Parathyroid adenoma (tissue), 2 donors: ENCODE data around the gene ATXN10.

Source experiments
- H2AFZ ChIP-seq: fragments of 300-600 bp; sonication (generic); one replicate; pipeline ENCODE4 v1.7.0; 2017; ENCODE audit warnings: antibody characterized with exemption, mild to moderate bottlenecking
- H3K27ac ChIP-seq: fragments of 300-600 bp; sonication (generic); one replicate; pipeline ENCODE4 v1.7.0; 2017
- H3K27me3 ChIP-seq: fragments of 300-600 bp; sonication (generic); one replicate; pipeline ENCODE4 v1.7.0; 2017; ENCODE audit warnings: low read length; ENCODE audit not compliant: control insufficient read depth, insufficient read depth
- H3K36me3 ChIP-seq: fragments of 300-600 bp; sonication (generic); one replicate; pipeline ENCODE4 v1.7.0; 2017; ENCODE audit warnings: low read length; ENCODE audit not compliant: control insufficient read depth, insufficient read depth
- H3K4me1 ChIP-seq: fragments of 300-600 bp; sonication (generic); one replicate; pipeline ENCODE4 v1.7.0; 2017; ENCODE audit warnings: control low read depth
- H3K4me2 ChIP-seq: fragments of 300-600 bp; sonication (generic); one replicate; pipeline ENCODE4 v1.7.0; 2017; ENCODE audit warnings: low read length
- H3K4me3 ChIP-seq: fragments of 300-600 bp; sonication (generic); one replicate; pipeline ENCODE4 v1.7.0; 2017; ENCODE audit warnings: low read depth, low read length
- H3K79me2 ChIP-seq: fragments of 300-600 bp; sonication (generic); one replicate; pipeline ENCODE4 v1.7.0; 2017; ENCODE audit warnings: control low read depth
- H3K9ac ChIP-seq: fragments of 300-600 bp; sonication (generic); one replicate; pipeline ENCODE4 v1.7.0; 2017; ENCODE audit warnings: mild to moderate bottlenecking
- H3K9me3 ChIP-seq: fragments of 300-600 bp; sonication (generic); one replicate; pipeline ENCODE4 v1.7.0; 2017; ENCODE audit warnings: low read length; ENCODE audit not compliant: control insufficient read depth
- TF ChIP-seq, protein P1 (sequence below): fragments of 300-600 bp; sonication (generic); IDR thresholded peaks from one replicate; pipeline ENCODE4 v1.7.0; 2017; ENCODE audit warnings: antibody characterized with exemption, mild to moderate bottlenecking
- donor health status: primary hyperparathyroidism.

Gene ATXN10

GRCh38 chr22:45775569-45776312, 104.1 kb downstream of the ATXN10 start:
- Histone ChIP-seq H2AFZ (no peak overlapping the region), H3K79me2 (peaks cover 2% of the 10 kb centered on the region), H3K27me3 (no peaks in the 10 kb centered on the region), H3K4me2 (no peak overlapping the region), H3K36me3 (no peaks in the 10 kb centered on the region), H3K4me1 (no peaks in the 10 kb centered on the region), H3K9me3 (no peaks in the 10 kb centered on the region), H3K4me3 (no peak overlapping the region), H3K27ac (no peak overlapping the region), H3K9ac (no peak overlapping the region)
- TF ChIP-seq, protein P1, sequence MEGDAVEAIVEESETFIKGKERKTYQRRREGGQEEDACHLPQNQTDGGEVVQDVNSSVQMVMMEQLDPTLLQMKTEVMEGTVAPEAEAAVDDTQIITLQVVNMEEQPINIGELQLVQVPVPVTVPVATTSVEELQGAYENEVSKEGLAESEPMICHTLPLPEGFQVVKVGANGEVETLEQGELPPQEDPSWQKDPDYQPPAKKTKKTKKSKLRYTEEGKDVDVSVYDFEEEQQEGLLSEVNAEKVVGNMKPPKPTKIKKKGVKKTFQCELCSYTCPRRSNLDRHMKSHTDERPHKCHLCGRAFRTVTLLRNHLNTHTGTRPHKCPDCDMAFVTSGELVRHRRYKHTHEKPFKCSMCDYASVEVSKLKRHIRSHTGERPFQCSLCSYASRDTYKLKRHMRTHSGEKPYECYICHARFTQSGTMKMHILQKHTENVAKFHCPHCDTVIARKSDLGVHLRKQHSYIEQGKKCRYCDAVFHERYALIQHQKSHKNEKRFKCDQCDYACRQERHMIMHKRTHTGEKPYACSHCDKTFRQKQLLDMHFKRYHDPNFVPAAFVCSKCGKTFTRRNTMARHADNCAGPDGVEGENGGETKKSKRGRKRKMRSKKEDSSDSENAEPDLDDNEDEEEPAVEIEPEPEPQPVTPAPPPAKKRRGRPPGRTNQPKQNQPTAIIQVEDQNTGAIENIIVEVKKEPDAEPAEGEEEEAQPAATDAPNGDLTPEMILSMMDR: no peak

DNA sequence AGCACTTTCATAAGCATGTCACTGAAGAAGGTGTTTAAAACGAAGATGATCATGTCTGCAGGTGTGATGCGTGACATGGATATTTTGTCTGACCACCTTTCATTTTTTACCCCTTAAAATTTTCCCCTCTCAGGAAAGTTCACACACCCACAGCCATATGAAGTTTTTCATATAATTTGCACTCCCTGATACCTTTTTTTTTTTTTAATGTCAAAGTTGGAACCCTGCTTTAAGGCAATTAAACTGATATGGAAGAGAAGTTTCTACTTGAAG, 104.6 kb downstream of the ATXN10 start:
- H3K27me3 ChIP-seq: no peaks in the 10 kb centered on the region
- no peaks in the 10 kb centered on the region for H3K4me1 ChIP-seq
- no peaks in the 10 kb centered on the region for H3K9me3 ChIP-seq
- H3K4me2 ChIP-seq: no peak overlapping the region
- H3K27ac ChIP-seq: no peak overlapping the region
- TF ChIP-seq, protein P1: no peak
- no peaks in the 10 kb centered on the region for H3K36me3 ChIP-seq
- no peak overlapping the region for H2AFZ ChIP-seq
- no peak overlapping the region for H3K9ac ChIP-seq
- H3K4me3 ChIP-seq: no peak overlapping the region
- H3K79me2 ChIP-seq: peaks cover 2% of the 10 kb centered on the region

DNA sequence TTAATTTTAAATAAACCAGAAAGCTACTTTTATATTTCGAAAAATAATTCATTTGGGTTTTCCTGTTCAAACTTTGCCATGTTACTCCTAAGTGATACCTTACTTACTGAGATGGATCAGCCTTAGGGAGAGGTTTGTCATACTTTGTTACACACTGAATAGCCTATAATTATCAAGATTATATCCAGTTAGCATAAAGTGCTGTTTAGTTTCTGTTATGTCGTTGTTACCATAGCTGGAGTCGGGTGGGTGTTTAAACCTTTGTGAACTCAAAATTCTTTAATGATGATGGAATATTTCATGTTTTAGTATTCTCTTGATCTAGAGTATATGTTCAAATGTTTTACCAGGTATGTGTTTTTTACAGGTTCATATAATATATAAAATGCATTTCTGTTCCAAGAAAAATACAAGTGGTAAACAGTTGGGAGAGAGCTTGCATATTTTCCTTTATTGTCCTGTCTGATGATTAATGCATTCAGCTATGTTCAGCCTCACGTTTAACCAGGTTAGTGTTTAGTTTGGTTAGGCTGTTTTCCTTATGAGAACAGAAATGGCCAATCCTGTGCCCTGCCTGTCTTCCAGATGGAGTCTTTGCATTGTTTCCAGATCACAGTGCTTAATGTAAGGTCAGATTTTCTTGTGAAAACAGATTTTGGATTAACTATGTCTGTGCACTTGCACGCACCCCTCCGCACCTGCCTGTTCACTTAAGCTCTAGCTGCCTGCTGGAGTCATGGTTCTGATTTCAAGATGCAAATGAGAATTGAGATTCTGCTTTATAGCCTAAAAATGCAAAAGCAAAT, 105.6 kb downstream of the ATXN10 start:
- no peaks in the 10 kb centered on the region for H3K4me1 ChIP-seq
- H3K9me3 ChIP-seq: no peaks in the 10 kb centered on the region
- H3K36me3 ChIP-seq: no peaks in the 10 kb centered on the region
- no peak overlapping the region for H3K9ac ChIP-seq
- H3K27me3 ChIP-seq: no peaks in the 10 kb centered on the region
- H2AFZ ChIP-seq: no peak overlapping the region
- no peak overlapping the region for H3K4me3 ChIP-seq
- no peak overlapping the region for H3K27ac ChIP-seq
- H3K4me2 ChIP-seq: no peak overlapping the region
- H3K79me2 ChIP-seq: peaks cover 2% of the 10 kb centered on the region
- TF ChIP-seq, protein P1: no peak

GRCh38 chr22:45777852-45778375, 106.3 kb downstream of the ATXN10 start:
- TF ChIP-seq, protein P1: no peak
- H3K9me3 ChIP-seq: no peaks in the 10 kb centered on the region
- H3K27ac ChIP-seq: no peak overlapping the region
- H3K4me2 ChIP-seq: no peak overlapping the region
- no peak overlapping the region for H3K9ac ChIP-seq
- no peak overlapping the region for H2AFZ ChIP-seq
- H3K4me1 ChIP-seq: no peaks in the 10 kb centered on the region
- H3K36me3 ChIP-seq: no peaks in the 10 kb centered on the region
- H3K27me3 ChIP-seq: no peaks in the 10 kb centered on the region
- H3K79me2 ChIP-seq: peaks cover 2% of the 10 kb centered on the region
- no peak overlapping the region for H3K4me3 ChIP-seq
